Kidney (tissue), 14 donors: Measurements from ENCODE around the gene CHPF2. TPM values are rescaled to one million over a fixed set of nuclear protein-coding genes. Genes with fewer than 3 reads are reported as not detected.

Experiments used
- DNase-seq, 5 donors: peaks; one replicate each; pipeline ENCODE4 v3.0.0-alpha.2; 2013 to 2020
- FAIRE-seq: peaks from 2 replicates; lab custom pipeline; 2012; peaks lifted over from hg19 to GRCh38; lab: Jason Lieb, UNC
- H3K27ac ChIP-seq, 2 donors: one replicate each; pipeline ENCODE4 v1.7.0; 2013; ENCODE audit warnings: low read depth in 2 of 2, low read length in 2 of 2, inconsistent platforms in 1 of 2
- H3K27me3 ChIP-seq: one replicate; pipeline ENCODE4 v1.7.1; 2013; ENCODE audit warnings: low read length, inconsistent platforms; ENCODE audit not compliant: control insufficient read depth, insufficient read depth
- H3K36me3 ChIP-seq, 3 donors: one replicate each; pipeline versions ENCODE4 v1.7.0 to v1.7.1; 2013; ENCODE audit warnings: low read length in 3 of 3, control low read depth in 1 of 3, inconsistent platforms in 1 of 3; ENCODE audit not compliant: insufficient read depth in 3 of 3, control insufficient read depth in 2 of 3
- H3K4me1 ChIP-seq, 3 donors: one replicate each; pipeline versions ENCODE4 v1.7.0 to v1.7.1; 2013; ENCODE audit warnings: low read length in 3 of 3, inconsistent platforms in 1 of 3, low read depth in 1 of 3; ENCODE audit not compliant: control insufficient read depth in 2 of 3, insufficient read depth in 2 of 3
- H3K4me3 ChIP-seq, 3 donors: one replicate each; pipeline versions ENCODE4 v1.7.0 to v1.8.1; 2013; ENCODE audit warnings: low read length in 3 of 3, control low read depth in 1 of 3, inconsistent platforms in 1 of 3
- H3K9ac ChIP-seq, 3 donors: one replicate each; pipeline versions ENCODE4 v1.7.0 to v1.7.1; 2013; ENCODE audit warnings: low read length in 3 of 3, control low read depth in 1 of 3, inconsistent platforms in 1 of 3
- H3K9me3 ChIP-seq, 3 donors: one replicate each; pipeline versions ENCODE4 v1.7.0 to v1.7.1; 2013; ENCODE audit warnings: low read length in 3 of 3, control low read depth in 1 of 3, inconsistent platforms in 1 of 3; ENCODE audit not compliant: control insufficient read depth in 2 of 3, insufficient read depth in 1 of 3
- intact Hi-C: fragments of 100-400 bp; cut with DNase I; formaldehyde crosslinking; loops from one replicate; pipeline ENCODE4 v1.11.1; 2022
- polyA plus RNA-seq: library from polyadenylated mRNA; stranded (reverse); fragments of 350-450 nt; fragmentation: Illumina TruSeq; extraction: RNeasy Lipid Tissue Mini Kit (QIAGEN cat#74804); gene quantifications from one replicate; pipeline ENCODE4 v1.2.3, GENCODE V29; 2014; ENCODE audit warnings: low read depth, low replicate concordance; ENCODE audit not compliant: insufficient read depth
- total RNA-seq: library from RNA; stranded (reverse); fragmentation: NEBNext Ultra II Directional; extraction: Animal tissue kit (Norgen Biotek cat#: 25700); gene quantifications from one replicate; pipeline ENCODE4 v1.2.1, GENCODE V29; 2021
- TF ChIP-seq, protein P1 (sequence below): IDR thresholded peaks from 3 replicates; pipeline ENCODE4 v1.5.1; 2012; ENCODE audit warnings: mild to moderate bottlenecking, moderate library complexity, borderline replicate concordance; ENCODE audit not compliant: insufficient read depth; ENCODE audit errors: extremely low read depth
- donor health status: control.
- donor health status: control.
- donor health status: control.
- donor health status: control.
- donor health status: control.
- donor health status: DM: yes; HTN: yes; CAD: no.
- donor health status: Normal renal cell carcinoma (clear cell type).

CHPF2 gene
- total and polyA plus RNA-seq, 2 donors from 2014 or later, result 15.6 to 45.2 TPM

DNA sequence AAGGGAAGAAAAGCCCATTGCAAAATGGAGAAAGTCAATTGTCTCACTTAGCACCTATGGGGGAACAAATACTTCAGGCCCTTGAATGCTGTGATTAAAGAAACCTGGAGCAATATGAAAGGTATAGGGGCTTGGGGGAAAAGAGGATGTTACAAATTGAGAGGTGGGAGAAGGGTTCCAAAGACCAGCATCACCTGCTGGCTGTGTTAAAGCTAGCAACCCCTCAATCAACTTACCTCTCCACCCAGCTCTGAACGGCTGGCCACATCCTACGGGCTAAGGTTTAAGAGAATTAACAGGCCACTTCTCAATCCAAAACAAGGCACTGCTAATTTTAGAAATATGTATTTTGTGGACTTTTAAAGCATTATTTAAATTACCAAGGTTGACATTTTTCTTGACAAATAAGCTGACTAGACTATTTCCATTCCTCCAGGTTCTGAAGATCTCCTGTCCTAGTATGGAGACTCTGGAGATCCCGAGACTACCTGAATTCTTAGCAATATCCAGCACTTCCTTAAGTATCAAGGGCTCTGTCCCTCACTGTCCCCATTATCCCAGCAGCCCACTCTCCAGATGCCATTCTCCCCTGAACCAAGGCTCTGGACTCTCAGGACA, 21.0 kb upstream of the CHPF2 start:
- Histone ChIP-seq H3K9ac (no peak overlapping the region), H3K4me3 (no peak overlapping the region), H3K9me3 (no peaks in the 10 kb centered on the region), H3K27ac (no peak overlapping the region), H3K4me1 (no peaks in the 10 kb centered on the region), H3K27me3 (no peaks in the 10 kb centered on the region), H3K36me3 (peaks cover 2 to 20% (median 13%) of the 10 kb centered on the region in 3 donors)
- TF ChIP-seq, protein P1, sequence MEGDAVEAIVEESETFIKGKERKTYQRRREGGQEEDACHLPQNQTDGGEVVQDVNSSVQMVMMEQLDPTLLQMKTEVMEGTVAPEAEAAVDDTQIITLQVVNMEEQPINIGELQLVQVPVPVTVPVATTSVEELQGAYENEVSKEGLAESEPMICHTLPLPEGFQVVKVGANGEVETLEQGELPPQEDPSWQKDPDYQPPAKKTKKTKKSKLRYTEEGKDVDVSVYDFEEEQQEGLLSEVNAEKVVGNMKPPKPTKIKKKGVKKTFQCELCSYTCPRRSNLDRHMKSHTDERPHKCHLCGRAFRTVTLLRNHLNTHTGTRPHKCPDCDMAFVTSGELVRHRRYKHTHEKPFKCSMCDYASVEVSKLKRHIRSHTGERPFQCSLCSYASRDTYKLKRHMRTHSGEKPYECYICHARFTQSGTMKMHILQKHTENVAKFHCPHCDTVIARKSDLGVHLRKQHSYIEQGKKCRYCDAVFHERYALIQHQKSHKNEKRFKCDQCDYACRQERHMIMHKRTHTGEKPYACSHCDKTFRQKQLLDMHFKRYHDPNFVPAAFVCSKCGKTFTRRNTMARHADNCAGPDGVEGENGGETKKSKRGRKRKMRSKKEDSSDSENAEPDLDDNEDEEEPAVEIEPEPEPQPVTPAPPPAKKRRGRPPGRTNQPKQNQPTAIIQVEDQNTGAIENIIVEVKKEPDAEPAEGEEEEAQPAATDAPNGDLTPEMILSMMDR, result no peak
- intact Hi-C loops, result no loop called here
- DNase-seq, result no peak
- no peak for FAIRE-seq

DNA sequence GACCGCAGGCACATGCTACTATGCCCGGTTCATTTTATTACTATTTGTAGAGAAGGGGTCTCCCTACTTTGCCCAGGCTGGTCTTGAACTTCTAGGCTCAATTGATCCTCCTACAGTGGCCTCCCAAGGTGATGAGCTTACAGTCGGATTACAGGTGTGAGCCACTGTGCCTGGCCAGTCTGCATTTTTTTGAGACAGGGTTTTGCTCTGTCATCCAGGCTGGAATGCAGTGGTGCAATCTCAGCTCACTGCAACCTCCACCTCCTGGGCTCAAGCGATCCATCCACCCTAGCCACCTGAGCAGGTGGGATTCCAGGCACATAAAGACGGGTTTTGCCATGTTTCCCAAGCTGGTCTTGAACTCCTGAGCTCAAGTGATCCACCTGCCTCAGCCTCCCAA, 19.7 kb upstream of the CHPF2 start:
- no peak for FAIRE-seq
- Histone ChIP-seq H3K9ac (no peak overlapping the region), H3K4me3 (no peak overlapping the region), H3K27me3 (no peaks in the 10 kb centered on the region), H3K36me3 (peaks cover 2 to 24% (median 21%) of the 10 kb centered on the region in 3 donors), H3K9me3 (no peaks in the 10 kb centered on the region), H3K27ac (no peak overlapping the region), H3K4me1 (no peaks in the 10 kb centered on the region)
- DNase-seq, result no peak
- TF ChIP-seq, protein P1, result no peak
- intact Hi-C loops, result no loop called here

DNA sequence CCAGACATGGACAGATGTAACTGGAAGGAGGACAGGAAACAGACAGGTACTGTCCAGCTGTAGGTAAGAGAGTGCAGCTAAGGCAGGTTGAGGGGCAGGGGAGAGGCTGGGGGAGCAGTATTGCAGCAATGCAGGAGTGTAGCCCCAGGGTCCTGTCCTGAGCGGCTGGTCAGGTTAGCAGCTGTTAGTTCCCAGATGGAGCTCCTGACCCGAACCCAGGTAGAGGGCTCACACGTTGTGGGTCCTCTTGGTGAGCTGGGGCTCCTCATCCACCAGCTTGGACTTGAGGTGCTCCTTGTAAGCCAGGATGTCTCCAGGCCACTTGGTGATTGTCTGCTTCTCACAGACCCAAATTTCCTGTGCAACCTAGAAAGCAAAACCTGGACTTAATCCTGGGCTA, 18.5 kb upstream of the CHPF2 start:
- TF ChIP-seq, protein P1, result no peak
- Histone ChIP-seq H3K4me3 (no peak overlapping the region), H3K9ac (no peak overlapping the region), H3K27ac (no peak overlapping the region), H3K9me3 (no peaks in the 10 kb centered on the region), H3K4me1 (no peaks in the 10 kb centered on the region), H3K36me3 (peaks cover 6 to 35% (median 32%) of the 10 kb centered on the region in 3 donors), H3K27me3 (no peaks in the 10 kb centered on the region)
- intact Hi-C loops, result no loop called here
- DNase-seq (no peak), FAIRE-seq (no peak)

DNA sequence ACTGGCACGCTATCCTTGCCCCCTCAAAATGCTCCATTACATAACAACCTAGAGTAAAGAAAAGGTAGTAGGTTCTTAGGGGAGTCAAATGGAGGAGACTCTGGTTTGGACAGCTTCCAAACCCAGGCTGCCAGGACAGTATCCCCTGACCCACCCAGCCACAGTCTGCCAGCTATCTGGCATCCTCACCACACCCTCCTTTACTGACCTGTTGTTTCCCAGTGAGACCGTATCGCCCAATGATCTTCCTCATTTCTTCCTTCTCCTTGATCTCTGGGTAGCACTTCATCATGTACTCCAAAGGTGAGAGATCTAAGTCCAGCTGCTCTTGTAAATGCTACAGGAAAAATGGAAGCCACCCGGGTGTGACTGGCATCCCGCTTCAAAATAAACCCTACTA, 16.9 kb upstream of the CHPF2 start:
- H3K9me3 ChIP-seq, result no peaks in the 10 kb centered on the region
- H3K9ac ChIP-seq, result no peak overlapping the region
- no peaks in the 10 kb centered on the region for H3K4me1 ChIP-seq
- peaks cover 6 to 44% (median 40%) of the 10 kb centered on the region in 3 donors for H3K36me3 ChIP-seq
- no peak for DNase-seq
- H3K27ac ChIP-seq, result no peak overlapping the region
- H3K4me3 ChIP-seq, result no peak overlapping the region
- intact Hi-C loops, result no loop called here
- TF ChIP-seq, protein P1, result no peak
- no peak for FAIRE-seq
- no peaks in the 10 kb centered on the region for H3K27me3 ChIP-seq
